Astrocyte of the spinal cord (primary cell): Measurements from ENCODE around the gene NXNL1.

Experiments used
- DNase-seq: peaks from one replicate; pipeline ENCODE4 v3.0.0; 2011; ENCODE audit warnings: low read depth, low spot score
- H3K4me3 ChIP-seq: 2 replicates; pipeline ENCODE4 v1.5.1; 2011; ENCODE audit warnings: low read depth, mild to moderate bottlenecking, low read length, moderate library complexity
- in situ Hi-C: cut with HindIII; loops from 2 replicates; pipeline ENCODE4 v1.10.0; 2017; ENCODE audit warnings: low sequenced_read_pairs
- TF ChIP-seq, protein P1 (sequence below): IDR thresholded peaks from 2 replicates; pipeline ENCODE4 v1.5.1; 2012; ENCODE audit warnings: low read depth, mild to moderate bottlenecking, low read length, inconsistent platforms

Gene NXNL1

DNA sequence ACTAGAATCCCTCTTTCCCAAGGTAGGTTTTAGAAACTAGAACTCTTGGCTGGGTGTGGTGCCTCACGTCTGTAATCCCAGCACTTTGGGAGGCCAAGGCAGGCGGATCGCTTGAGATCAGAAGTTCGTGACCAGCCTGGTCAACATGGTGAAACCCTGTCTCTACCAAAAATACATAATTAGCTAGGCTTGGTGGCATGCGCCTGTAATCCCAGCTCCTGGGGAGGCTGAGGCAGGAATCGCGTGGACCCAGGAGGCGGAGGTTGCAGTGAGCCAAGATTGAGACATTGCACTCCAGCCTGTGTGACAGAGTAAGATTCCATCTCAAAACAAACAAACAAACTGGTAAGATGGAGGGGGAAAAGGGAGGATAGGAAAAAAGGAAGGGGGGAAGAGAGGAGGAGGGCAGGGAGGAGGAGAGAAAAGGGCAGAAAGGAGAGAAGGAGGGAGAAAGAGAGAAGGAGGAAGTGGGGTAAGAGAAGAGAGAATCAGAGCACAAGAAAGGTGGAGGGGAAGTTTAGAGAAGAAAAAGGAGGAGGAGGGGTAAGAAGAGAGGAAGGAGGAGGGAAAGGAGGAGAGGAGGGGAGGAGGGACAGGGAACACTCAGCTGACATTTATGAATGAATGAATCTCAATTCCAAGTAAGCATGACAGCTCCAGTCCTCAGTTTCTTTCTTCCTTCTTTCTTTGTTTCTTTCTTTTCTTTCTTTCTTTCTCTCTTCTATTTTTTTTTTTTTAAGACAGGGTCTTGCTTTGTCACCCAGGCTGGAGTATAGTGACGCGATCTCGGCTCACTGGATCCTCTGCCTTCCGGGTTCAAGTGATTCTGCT lies 7.0 kb upstream of the NXNL1 start:
- H3K4me3 ChIP-seq = no peak overlapping the region
- in situ Hi-C loops = no loop called here

DNA sequence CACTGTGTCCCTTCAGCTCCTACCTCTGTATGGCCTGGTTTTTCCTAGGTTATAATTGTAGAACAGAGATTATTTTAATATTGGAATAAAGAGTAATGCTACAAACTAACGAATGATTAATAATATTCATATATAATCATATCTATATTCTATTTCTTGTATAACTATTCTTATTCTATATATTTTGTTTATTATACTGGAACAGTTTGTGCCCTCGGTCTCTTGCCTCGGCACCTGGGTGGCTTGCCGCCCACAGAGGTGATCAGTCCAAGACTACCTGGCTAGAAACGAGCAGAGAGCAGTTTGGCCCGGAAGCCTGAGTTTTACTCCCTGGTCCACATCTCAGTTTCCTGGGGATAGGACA lies 5.7 kb upstream of the NXNL1 start:
- H3K4me3 ChIP-seq = no peak overlapping the region
- no peak for DNase-seq
- in situ Hi-C loops = no loop called here
- TF ChIP-seq, protein P1, sequence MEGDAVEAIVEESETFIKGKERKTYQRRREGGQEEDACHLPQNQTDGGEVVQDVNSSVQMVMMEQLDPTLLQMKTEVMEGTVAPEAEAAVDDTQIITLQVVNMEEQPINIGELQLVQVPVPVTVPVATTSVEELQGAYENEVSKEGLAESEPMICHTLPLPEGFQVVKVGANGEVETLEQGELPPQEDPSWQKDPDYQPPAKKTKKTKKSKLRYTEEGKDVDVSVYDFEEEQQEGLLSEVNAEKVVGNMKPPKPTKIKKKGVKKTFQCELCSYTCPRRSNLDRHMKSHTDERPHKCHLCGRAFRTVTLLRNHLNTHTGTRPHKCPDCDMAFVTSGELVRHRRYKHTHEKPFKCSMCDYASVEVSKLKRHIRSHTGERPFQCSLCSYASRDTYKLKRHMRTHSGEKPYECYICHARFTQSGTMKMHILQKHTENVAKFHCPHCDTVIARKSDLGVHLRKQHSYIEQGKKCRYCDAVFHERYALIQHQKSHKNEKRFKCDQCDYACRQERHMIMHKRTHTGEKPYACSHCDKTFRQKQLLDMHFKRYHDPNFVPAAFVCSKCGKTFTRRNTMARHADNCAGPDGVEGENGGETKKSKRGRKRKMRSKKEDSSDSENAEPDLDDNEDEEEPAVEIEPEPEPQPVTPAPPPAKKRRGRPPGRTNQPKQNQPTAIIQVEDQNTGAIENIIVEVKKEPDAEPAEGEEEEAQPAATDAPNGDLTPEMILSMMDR = no peak

More for the DNA sequence above, 7.0 kb upstream of the NXNL1 start:
- TF ChIP-seq, protein P1 = no peak
- no peak for DNase-seq

DNA sequence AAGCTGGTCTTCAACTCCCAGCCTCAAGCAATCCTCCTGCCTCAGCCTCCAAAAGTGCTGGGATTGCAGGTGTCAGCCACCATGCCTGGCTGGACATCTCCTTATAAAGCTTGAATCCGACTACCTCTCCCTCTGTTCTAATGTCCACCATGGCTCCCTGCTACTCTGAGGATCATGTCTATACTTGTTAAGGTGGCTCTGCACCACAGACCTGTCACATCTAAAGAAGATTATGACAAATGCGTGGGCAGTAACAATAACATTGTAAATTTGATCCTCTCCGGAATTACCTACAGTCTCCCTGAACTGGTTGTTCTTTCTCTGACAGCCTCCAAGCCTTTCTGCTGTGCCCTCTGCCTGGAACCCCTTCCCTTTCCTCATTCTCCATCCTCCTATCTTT lies 1.8 kb downstream of the NXNL1 start:
- H3K4me3 ChIP-seq = no peak overlapping the region
- DNase-seq = no peak
- TF ChIP-seq, protein P1 = no peak
- in situ Hi-C loops = no loop called here

DNA sequence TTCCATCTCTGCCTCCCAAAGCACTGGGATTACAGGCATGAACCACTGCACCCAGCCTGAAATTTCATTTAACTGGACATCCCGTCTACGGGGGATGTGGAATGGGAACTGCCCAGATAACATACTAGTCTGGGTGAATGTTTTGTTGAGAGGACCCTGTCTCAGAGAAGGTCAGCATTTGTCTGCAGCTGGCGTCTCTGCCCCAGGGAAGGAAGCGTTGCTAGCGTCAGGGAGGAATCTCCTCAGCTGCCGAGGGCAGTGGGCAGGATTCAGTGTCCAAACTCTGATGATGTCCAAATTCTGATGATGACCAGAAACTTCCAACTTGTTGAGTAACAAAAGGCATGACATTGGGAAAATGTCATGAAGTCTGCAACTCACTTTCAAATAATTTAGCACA lies 3.1 kb downstream of the NXNL1 start:
- DNase-seq = no peak
- H3K4me3 ChIP-seq = no peak overlapping the region
- TF ChIP-seq, protein P1 = no peak
- in situ Hi-C loops = no loop called here

DNA sequence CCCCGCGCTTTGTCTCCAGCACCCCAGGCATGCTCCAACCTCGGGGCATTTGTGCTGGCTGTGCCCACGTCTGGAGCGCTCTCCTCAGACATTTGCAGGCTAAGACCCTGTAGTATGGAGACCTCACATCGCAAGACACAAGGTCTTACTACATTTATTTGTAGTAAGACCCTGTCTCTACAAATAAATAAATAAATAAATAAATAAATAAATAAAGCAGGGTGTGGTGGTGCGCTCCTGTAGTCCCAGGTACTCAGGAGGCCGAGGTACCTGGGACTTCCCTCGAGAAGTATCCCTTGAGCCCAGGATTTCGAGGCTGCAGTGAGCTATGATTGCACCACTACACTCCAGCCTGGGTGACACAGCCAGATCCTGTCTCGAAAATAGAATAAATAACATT lies 4.6 kb downstream of the NXNL1 start:
- TF ChIP-seq, protein P1 = no peak
- H3K4me3 ChIP-seq = no peak overlapping the region
- DNase-seq = no peak
- in situ Hi-C loops = no loop called here

DNA sequence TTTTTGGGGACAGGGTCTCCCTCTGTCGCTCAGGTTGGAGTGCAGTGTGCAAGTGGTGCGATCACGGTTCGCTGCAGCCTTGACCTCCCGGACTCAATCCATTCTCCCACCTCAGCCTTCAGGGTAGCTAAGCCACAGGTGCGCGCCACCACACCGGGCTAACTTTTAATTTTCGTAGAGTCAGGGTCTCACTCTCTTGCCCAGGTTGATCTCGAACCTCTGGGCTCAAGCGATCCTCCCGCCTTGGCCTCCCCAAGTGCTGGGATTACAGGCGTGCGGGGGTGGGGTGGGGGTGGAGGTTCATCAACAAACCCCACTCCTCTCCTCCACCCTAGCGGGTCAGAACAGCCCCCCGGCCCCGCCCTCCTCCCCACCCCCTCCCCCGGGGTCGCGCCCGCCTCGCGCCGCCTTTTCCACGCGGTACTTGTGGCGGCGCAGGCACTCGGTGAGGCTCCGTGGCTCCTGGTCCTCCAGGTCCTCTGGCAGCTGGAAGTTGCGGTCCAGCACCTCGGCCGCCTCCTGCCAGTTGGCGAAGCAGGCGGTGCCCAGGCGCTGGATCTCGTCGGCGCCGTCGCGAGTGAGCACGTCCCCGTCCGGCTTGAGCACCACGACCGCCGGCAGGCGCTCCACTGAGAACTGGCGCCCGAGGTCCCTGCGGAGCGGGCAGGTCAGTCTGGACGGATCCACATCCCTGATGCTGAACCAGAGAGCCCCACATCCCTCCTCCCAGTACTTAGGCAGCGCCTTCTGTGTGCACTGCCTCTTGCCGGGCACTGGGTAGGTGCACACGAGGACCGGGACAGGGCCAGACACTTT lies 5.2 kb downstream of the NXNL1 start:
- no peak for DNase-seq
- H3K4me3 ChIP-seq = no peak overlapping the region
- TF ChIP-seq, protein P1 = no peak
- in situ Hi-C loops = no loop called here
